Hepatocyte (in vitro differentiated cells): ENCODE measurements around the gene COX7A1. TPM values are rescaled to one million over a fixed set of nuclear protein-coding genes. Genes with fewer than 3 reads are reported as not detected.

Source experiments
- DNase-seq: peaks from one replicate; pipeline ENCODE4 v3.0.0-alpha.2; 2016; ENCODE audit warnings: low spot score
- H2AFZ ChIP-seq: fragments of 200-600 bp; sonication (generic); 2 replicates; pipeline ENCODE4 v1.6.0; 2016; ENCODE audit warnings: antibody characterized with exemption, mild to moderate bottlenecking
- H3K27ac ChIP-seq: fragments of 200-600 bp; sonication (generic); 2 replicates; pipeline ENCODE4 v1.5.1; 2016; ENCODE audit warnings: mild to moderate bottlenecking
- H3K27me3 ChIP-seq: fragments of 200-600 bp; sonication (generic); 2 replicates; pipeline ENCODE4 v1.6.1; 2016
- H3K36me3 ChIP-seq: fragments of 200-600 bp; sonication (generic); replicated peaks from 2 replicates; pipeline ENCODE4 v1.5.1; 2016; ENCODE audit warnings: low read depth; ENCODE audit not compliant: insufficient read depth
- H3K4me1 ChIP-seq: fragments of 200-600 bp; sonication (generic); 2 replicates; pipeline ENCODE4 v1.5.1; 2016; ENCODE audit warnings: mild to moderate bottlenecking, moderate library complexity; ENCODE audit not compliant: insufficient read depth
- H3K4me2 ChIP-seq: fragments of 200-600 bp; sonication (generic); 2 replicates; pipeline ENCODE4 v1.6.0; 2016
- H3K4me3 ChIP-seq: fragments of 200-600 bp; sonication (generic); 2 replicates; pipeline ENCODE4 v1.5.1; 2016; ENCODE audit warnings: mild to moderate bottlenecking
- H3K79me2 ChIP-seq: fragments of 200-600 bp; sonication (generic); 2 replicates; pipeline ENCODE4 v1.6.0; 2017; ENCODE audit warnings: mild to moderate bottlenecking
- H3K9me2 ChIP-seq: fragments of 200-600 bp; sonication (generic); replicated peaks from 2 replicates; pipeline ENCODE4 v1.6.0; 2017; ENCODE audit warnings: mild to moderate bottlenecking; ENCODE audit not compliant: insufficient read depth
- H3K9me3 ChIP-seq: fragments of 200-600 bp; sonication (generic); 2 replicates; pipeline ENCODE4 v1.5.1; 2016; ENCODE audit warnings: low read depth, mild to moderate bottlenecking
- H4K20me1 ChIP-seq: fragments of 200-600 bp; sonication (generic); 2 replicates; pipeline ENCODE4 v1.6.0; 2016; ENCODE audit warnings: mild to moderate bottlenecking; ENCODE audit not compliant: insufficient read depth, poor library complexity, severe bottlenecking
- EZH2 ChIP-seq: fragments of 200-600 bp; sonication (generic); IDR thresholded peaks from 2 replicates; pipeline ENCODE4 v1.6.1; 2016; ENCODE audit warnings: antibody characterized with exemption, mild to moderate bottlenecking, borderline replicate concordance
- EZH2phosphoT487 ChIP-seq: fragments of 200-600 bp; sonication (generic); IDR thresholded peaks from one replicate; pipeline ENCODE4 v1.6.1; 2018; ENCODE audit warnings: antibody characterized with exemption, mild to moderate bottlenecking, low read depth, moderate library complexity; ENCODE audit not compliant: unreplicated experiment, severe bottlenecking
- WGBS: methylation state at CpG from one replicate; pipeline ENCODE4 v1.1.6; 2016; ENCODE audit warnings: low lambda C conversion rate; ENCODE audit errors: missing lambda C conversion rate; 5-methylcytosine and 5-hydroxymethylcytosine counted together
- polyA plus RNA-seq: library from polyadenylated mRNA; unstranded; fragments of >200 nt; fragmentation: Nextera tagmentation; extraction: Ambion mirVana; gene quantifications from 2 replicates; pipeline ENCODE4 v1.2.1, GENCODE V29; 2016
- total RNA-seq: library from RNA; depleted of rRNA; stranded (reverse); fragments of >200 nt; gene quantifications from 2 replicates; pipeline ENCODE4 v1.2.3, GENCODE V29; 2014
- TF ChIP-seq, protein P1 (sequence below): fragments of 200-600 bp; sonication (generic); IDR thresholded peaks from 2 replicates; pipeline ENCODE4 v1.5.1; 2016; ENCODE audit warnings: antibody characterized with exemption, mild to moderate bottlenecking; ENCODE audit not compliant: poor library complexity

COX7A1 gene
- total and polyA plus RNA-seq, 2 experiments from 2014 or later = not detected

DNA sequence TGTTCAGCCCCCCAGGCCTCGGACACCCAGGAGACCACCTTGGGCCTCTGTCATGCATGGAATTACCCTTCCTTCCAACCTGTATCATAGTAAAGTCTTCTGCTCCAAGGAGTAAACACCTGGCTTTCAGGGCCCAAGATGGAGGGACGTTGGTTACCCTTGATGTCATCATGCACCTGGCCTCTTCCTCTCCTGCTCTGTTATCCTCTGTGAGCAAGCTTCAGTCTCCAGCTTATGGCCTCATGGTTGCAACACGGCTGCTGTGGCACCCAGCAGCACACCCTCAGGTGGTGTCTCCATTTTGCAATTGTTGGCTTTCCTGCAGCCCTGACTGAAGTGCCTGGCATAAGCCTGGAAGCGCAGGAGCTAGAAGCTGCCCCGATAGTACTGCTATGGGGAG, 45.3 kb downstream of the COX7A1 start:
- Histone ChIP-seq H3K27me3 (no peaks in the 10 kb centered on the region), H3K4me2 (no peak overlapping the region), H3K27ac (no peak overlapping the region), H2AFZ (no peak overlapping the region), H4K20me1 (no peaks in the 10 kb centered on the region), H3K4me1 (no peaks in the 10 kb centered on the region), H3K36me3 (no peaks in the 10 kb centered on the region), H3K9me3 (no peaks in the 10 kb centered on the region), H3K9me2 (no peaks in the 10 kb centered on the region), H3K79me2 (no peaks in the 10 kb centered on the region), H3K4me3 (no peak overlapping the region)
- DNase-seq = no peak
- 95% methylated on average over 5 of the region's 5 CpGs for WGBS
- TF ChIP-seq EZH2phosphoT487 = no peak
- no peak for TF ChIP-seq EZH2
- TF ChIP-seq, protein P1, sequence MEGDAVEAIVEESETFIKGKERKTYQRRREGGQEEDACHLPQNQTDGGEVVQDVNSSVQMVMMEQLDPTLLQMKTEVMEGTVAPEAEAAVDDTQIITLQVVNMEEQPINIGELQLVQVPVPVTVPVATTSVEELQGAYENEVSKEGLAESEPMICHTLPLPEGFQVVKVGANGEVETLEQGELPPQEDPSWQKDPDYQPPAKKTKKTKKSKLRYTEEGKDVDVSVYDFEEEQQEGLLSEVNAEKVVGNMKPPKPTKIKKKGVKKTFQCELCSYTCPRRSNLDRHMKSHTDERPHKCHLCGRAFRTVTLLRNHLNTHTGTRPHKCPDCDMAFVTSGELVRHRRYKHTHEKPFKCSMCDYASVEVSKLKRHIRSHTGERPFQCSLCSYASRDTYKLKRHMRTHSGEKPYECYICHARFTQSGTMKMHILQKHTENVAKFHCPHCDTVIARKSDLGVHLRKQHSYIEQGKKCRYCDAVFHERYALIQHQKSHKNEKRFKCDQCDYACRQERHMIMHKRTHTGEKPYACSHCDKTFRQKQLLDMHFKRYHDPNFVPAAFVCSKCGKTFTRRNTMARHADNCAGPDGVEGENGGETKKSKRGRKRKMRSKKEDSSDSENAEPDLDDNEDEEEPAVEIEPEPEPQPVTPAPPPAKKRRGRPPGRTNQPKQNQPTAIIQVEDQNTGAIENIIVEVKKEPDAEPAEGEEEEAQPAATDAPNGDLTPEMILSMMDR = no peak

DNA sequence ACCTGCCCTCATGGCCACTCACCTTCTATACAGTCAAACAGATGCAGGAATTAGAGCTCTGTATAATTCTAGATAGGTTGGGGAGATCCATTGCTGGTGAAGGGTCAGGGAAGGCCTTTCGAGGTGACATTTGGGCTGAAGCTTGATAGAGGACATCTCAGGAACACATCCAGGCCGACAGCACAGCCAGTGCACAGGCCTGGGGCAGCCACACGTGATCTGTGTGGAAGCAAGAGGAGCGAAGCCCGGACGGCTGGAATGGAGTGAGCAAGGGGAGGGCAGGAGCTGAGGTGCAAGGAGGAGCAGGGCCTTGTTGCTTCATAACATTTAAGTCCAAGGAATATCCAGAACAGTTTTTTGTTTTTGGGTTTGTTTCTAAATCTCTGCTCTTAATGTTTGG, 45.8 kb downstream of the COX7A1 start:
- Histone ChIP-seq H3K4me3 (no peak overlapping the region), H4K20me1 (no peaks in the 10 kb centered on the region), H3K4me1 (no peaks in the 10 kb centered on the region), H3K9me3 (no peaks in the 10 kb centered on the region), H3K36me3 (no peaks in the 10 kb centered on the region), H3K27me3 (no peaks in the 10 kb centered on the region), H3K79me2 (no peaks in the 10 kb centered on the region), H3K27ac (no peak overlapping the region), H2AFZ (no peak overlapping the region), H3K4me2 (no peak overlapping the region), H3K9me2 (no peaks in the 10 kb centered on the region)
- TF ChIP-seq EZH2 = no peak
- TF ChIP-seq, protein P1 = no peak
- TF ChIP-seq EZH2phosphoT487 = no peak
- 92% methylated on average over 6 of the region's 6 CpGs for WGBS
- no peak for DNase-seq

DNA sequence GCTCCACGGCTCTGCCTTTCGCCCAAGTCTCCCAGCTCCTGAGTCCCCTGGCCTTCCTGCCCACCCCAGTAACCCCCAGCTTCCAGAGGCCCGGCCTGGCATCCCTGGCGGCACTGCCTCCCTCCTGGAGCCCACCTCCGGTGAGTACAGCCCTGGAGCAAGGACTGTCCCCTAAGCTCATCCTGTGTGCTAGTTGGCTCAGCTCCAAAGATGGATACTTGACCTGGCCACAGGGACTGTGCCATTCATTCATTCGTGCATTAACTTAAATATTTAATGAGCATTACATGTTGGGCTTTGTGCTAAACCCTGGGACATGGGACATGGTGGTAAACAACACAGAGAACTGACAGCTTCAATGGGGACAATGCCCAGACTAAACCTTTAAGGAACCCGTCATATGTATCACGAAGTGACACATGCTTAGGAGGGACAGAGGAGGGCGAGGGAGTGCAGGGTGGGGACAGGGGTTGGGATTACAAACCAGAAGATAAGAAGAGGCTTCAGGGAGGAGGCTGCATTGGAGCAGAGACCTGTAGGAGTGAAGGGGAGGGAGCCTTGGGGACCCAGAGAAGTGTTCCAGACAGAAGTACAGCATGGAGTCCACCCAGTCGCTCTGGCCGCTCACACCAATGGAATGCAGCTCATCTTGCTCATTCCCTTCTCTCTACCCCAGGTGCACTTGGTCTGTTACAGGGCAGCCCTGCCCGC, 48.2 kb downstream of the COX7A1 start:
- H4K20me1 ChIP-seq = no peaks in the 10 kb centered on the region
- H3K36me3 ChIP-seq = no peaks in the 10 kb centered on the region
- H3K4me3 ChIP-seq = no peak overlapping the region
- no peak overlapping the region for H3K27ac ChIP-seq
- no peaks in the 10 kb centered on the region for H3K79me2 ChIP-seq
- H3K4me1 ChIP-seq = no peaks in the 10 kb centered on the region
- DNase-seq = no peak
- no peak for TF ChIP-seq EZH2phosphoT487
- TF ChIP-seq EZH2 = no peak
- TF ChIP-seq, protein P1 = no peak
- WGBS = 93% methylated on average over 12 of the region's 12 CpGs
- no peak overlapping the region for H3K4me2 ChIP-seq
- no peaks in the 10 kb centered on the region for H3K9me3 ChIP-seq
- no peaks in the 10 kb centered on the region for H3K27me3 ChIP-seq
- H2AFZ ChIP-seq = no peak overlapping the region
- no peaks in the 10 kb centered on the region for H3K9me2 ChIP-seq
